GM19467 (cell line): ENCODE measurements around the gene NUDT14.

Experiments used
- ATAC-seq: cut with Tn5 transposase; IDR thresholded peaks from one replicate; pipeline ENCODE4 v1.9.1; 2021; ENCODE audit warnings: mild to moderate bottlenecking, moderate library complexity; ENCODE audit not compliant: unreplicated experiment

Gene NUDT14

DNA sequence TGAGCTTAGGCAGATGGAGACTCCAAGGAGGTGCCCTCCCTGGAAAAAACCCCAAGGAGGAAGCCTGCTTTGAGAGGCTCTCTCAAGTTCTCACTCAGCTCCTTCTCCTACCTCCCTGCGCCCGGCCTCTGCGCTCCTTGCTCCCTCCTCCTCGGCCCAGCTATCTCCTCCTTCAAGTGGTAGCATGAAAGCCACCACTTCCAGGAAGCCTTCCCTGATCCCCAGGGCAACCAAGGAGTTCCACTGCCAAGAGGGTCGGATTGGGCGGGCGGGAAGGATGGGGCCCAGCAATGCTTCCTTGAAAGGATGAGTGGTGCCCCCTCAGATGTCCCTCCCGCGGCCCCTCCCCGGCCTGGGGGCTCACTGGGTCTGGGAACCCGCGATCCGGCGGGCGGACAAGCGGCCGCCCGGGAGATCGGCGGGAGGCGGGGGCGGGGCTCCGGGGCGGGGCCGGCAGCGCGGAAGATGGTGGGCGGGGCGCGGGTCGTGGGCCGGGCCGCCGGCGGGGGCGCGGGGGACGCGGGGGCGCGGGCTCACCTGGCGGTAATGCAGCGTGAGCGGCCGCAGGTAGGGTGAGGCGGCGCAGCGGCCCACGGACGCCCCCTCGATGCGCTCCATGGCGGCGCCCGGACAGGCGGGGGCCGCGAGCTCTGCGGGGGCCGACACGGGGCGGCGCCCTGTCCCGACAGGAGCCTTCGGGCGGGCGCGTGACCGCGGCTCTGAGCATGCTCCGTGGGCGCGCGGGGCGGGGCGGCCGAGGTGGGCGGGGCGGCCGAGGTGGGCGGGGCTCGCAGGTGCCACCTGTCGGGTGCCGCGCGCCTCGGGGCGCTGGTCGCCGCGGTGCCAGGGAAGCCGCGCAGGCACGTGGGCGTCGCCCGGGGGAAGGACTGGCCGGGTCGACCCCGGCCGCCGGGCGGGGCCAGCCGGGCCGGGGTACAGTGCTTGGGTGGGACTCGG, at the start of gene NUDT14:
Gene NUDT14, minus strand, starts transcription at position 721 of the 957 bp plus-strand sequence. Its CDS starts 103 bp downstream, at position 618.
- peak; percentile 46 for ATAC-seq

DNA sequence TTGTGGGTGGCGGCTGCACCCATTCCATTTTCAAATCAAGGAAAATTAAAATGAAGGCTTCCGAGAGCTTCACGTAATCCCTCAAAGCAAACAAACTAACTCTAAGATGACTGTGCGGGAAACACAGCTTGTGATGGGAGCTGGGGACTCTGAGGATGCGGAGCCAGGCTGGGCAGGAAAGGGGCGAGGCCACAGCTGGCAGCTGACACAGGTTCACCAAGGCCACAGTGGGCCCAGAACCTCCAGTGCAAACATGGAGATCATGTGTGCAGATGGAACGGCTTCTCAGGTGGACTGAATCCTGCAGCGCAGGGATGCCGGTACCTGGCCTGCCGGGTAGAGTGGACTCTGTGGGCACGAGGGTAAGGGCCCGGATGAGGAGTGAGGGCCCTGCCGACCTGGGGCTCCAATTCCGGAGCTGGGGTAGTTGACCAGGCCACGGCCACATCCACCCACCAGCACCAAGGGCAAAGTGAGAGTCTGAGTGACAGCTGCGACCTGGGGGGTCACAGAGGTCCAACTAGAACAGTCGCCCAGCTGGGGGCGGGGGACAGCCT, 48.1 kb upstream of the NUDT14 start:
- no peak for ATAC-seq

DNA sequence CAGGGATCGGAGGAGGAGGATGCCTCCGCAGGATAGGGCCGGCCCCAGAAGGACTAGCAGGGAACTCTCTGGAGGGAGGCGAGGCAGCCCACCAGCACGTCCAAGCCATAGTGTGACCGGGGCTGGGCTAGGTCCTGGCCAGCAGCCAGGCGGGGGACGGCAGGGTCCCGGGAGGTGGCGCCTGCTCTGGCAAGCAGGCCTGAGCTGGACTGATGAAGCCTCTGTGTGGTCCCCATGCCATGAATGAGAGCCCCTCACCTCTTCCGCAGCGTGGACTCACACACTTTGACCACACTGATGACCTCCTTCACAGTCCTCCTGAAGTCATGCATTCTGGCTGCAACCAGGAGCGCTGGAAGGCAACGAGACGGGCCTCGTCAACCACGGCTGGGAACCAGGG, 47.5 kb upstream of the NUDT14 start:
- ATAC-seq, result no peak

DNA sequence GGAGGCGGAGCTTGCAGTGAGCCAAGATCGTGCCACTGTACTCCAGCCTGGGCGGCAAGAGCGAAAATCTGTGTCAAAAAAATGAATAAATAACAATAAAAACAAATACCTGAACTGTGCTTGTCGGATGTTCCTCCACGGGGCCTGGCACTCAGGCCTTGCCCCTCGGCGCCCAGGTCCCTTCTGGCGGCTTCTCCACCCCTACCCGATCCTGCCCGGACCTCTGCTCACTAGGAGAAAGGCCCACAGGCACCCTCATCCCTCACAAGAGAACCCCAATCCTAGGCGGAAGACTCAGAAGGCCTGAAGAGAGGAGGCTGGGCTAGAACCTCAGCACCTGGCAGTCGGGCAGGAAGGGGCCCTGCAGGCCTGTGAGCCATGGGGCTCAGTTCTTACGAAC, 46.2 kb upstream of the NUDT14 start:
- no peak for ATAC-seq

DNA sequence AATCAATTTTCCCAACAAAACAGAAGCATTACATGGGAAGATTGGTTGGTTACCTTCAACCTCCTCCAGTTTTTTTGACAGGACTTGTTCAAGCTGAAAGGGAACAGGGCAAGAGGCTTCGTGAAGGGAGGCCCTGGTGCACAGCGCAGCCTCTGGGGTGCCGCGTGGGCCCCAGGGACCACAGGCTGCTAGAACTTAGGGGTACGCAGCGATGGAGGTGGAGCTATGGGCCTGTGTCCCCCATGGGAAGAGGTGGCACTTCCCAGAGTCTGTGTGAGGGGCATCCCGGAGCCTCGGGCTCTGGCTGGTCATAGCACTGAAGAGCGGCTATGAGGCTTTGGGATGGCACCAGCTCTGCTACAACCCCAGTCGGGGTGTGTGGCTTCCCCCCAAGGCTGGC, 45.1 kb upstream of the NUDT14 start:
- ATAC-seq, result no peak

DNA sequence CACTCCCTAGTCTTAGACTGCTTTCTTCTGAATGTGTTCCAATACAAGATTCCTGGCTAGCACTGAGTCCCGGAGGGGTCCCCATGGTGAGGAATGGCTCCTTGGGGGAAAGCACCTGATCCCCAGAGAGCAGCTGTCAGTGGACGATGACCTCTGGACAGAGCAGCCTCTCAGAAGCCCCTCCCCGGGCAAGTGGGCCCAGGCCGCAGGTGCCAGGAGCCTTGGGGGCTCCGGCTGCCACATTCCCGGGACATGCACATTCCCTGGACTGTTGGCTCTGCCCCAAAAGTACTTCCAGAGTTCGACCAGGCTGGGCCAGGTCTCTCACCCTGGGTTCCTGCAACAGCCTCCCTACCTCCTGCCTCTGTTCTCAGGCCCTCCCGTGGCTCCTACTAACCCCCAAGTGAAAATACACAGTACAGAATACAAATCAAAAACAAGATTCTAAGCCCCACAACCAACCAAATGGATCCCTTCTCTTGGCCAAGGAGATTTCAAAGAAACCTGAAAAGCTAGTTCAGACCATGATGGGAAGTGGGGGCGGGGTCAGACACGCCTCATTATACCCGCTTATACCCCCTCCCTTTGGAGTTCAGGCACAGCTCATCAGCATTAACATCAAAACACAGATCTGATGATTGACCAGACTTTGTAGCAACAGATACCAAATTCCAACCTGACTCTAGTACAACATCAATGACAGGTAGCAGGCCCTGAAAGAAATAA, 43.9 kb upstream of the NUDT14 start:
- ATAC-seq, result no peak

DNA sequence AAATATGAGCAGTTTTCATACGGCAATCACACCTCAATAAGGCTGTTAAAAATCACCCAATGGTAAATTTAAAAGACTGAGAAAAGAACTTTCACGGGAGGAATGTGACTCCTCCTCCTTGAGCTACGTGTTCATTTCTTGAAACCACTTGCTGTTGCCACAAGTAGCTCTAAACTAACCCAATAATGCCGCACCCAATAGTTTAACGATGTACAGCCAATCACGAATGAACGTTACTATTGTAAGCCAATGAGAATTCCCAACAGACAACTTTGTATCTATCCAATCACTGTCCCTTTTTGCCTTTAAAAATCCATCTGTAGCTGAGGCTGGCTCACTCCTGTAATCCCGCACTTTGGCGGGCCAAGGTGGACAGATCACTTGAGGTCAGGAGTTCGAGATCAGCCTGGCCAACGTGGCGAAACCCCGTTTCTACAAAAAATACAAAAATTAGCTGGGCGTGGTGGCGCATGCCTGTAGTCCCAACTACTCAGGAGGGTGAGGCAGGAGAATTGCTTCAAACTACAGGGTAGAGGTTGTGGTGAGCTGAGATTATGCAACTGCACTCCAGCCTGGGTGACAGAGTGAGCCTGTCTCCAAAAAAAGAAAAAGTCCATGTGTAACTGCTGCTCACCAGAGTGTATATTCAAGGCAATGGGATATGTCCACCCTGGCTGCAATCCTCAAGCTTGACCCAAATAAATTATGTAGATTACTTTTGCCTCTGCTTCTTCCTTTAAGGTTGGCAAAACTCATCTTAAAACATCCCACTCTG, 42.8 kb upstream of the NUDT14 start:
- ATAC-seq, result no peak

DNA sequence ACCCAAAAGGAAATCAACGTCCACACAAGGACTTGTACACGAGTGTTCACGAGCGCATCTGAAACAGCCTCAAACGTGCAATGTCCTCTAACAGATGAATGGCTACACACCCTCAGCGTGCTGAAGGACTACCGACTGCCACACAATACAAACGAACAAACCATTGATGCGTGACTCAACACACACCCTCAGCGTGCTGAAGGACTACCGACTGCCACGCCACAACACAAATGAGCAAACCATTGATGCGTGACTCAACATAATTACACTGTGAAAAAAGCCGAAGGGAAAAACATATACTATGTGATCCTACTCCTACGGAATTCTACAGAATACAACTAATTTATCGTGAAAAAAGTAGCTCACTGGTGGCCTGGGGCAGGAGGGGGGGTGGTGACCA, 42.1 kb upstream of the NUDT14 start:
- ATAC-seq, result no peak

DNA sequence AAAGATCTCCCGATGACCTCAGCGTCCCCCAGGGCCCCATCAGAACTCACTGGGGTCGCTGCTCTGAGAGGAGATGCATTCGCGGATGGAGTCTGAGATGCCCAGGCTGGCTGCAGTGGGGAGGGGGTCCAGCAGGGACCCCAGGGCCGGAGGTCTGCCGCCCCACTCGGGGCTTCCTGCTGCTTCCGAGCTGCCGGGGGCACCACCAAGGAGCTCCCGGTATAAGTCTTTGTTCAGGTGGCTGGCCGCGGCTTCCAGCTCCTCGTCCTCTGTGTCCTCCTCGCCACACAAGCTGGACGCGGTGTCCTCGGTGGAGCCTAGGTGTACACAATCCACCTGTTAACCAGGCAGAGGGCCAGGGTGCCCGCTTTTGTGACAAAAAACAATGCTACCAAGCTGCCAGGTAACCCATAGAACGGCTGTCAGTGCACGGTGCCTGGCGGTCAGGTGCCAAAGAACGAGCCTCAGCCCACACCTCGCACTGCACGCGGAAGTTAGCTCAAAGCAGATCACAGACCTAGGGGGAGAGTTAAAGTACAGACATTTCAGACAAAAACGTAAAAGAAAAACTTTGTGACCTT, 40.6 kb upstream of the NUDT14 start:
- no peak for ATAC-seq

DNA sequence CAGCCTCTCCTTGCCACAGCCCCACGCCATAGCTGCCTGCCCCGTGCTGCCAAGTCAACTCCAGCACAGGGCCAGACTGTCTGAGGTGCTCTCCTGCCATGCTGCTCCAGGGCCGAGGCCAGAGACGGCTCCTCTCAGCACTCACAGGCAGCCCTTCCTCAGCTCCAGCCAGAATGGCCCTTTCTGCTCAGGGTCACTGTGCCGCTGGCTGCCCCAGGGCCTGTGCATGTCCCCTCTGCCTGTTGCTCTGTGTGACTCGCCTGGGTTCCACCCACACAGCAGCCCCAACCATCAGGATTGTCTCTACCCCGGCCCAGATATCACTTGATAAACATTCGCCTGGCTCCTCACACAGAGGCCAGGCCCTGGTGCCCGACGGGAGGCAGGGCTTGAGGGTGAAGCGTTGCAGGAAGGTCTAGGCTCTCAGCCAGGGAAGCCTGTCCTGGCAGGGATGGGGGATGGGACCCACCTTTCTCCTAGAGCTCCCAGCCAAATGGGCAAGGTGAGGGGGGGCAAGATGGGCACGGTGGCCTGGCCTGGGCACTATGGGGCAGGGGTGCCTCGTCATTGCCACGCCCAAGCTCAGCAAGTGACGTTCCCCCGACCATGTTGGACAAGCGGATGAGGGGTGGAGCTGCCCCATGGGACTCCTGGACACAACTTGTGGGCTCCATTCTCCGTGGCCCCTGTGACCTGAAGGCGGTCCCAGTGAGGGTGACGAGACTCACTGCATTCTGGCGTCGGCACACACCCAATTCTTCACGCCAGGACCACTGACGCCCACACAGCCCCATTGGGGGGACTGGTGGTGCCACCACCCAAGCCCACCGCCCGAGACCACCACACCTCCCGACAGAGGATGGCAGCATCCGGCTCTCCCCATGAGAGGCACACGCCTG, 39.8 kb upstream of the NUDT14 start:
- no peak for ATAC-seq

DNA sequence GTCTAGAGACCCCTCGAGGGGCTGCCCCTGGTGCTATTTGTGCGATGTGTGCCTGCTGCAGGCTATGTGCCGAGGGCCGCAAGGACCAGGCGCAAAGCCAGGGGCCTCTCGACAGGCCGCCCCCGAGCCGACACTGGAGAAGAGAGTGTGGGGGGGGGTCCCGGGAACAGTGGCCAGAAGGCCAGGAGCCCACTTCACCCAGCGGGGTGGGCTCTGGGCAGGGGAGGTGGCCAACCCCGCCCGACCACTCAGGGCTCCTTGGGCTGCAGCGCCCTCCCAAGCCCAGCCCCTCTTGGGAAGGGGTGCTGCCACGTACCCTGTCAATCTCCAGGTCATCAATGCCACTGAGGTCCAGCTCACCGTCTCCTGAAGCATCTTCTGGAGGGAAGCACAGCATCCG, 38.6 kb upstream of the NUDT14 start:
- no peak for ATAC-seq

DNA sequence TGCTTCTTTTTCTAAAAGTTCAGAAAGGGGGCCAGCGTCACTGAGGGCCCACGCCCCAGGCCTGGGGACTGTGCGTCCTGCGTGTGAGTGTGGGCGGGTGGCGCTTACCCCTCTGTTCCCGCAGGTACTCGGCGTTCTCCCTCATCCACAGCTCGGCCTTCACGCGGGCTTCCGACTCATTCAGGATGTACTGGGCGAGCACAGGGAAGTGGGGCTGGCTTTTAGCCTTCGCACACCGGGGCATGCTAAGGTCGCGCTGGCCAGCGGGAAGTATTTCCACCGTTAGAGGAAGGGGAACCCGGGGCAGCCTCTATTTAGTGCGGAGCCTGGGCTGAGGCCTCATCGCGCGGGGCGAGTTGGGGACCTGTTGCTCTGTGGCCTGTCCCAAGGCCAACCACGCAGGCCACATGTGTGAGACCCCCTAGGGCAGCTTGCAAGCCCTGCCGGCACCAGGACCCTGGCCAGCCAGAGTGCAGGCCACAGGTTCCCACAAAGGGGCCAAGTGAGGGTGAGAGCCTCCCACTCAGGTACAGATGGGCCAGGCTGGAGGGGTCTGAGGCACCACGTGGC, 38.0 kb upstream of the NUDT14 start:
- no peak for ATAC-seq

DNA sequence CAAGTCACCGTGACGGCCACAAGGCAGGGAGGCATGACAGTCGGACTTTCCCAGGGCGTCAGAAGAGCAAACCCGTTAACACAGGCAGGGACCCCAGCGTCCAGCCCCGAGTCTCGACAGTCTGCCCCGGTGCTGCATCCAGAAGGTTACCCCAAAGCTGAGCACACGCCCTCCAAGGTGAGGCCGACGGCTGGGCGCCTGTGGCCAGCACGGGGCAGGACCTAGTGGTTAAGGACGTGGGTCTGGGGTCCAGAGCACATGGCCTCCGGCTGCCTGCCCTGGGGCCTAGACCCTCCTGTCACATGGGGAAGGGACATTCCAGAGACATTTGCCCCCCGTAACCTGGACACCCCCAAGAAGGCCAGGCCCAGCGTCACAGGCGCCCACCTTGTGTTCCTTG, 37.5 kb upstream of the NUDT14 start:
- no peak for ATAC-seq

DNA sequence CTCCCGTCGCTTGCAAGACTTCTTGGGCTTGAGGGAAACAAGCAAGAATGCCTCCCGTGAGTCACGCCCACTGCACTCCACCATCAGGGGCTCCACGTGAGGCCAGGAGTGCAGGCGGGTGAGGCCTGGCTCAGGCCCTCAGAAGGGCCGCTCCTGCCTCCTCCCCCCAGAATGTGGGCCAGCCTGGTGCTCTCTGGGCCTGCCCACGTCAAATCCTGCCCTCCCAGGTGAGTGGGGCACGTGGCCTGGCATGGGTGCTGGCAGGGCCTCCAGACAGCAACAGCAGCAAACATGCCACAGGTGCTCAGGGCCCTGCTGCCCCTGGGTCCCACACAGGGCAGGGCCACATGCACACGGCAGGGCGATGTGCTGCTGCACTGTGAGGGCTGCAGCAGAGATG, 36.7 kb upstream of the NUDT14 start:
- no peak for ATAC-seq

DNA sequence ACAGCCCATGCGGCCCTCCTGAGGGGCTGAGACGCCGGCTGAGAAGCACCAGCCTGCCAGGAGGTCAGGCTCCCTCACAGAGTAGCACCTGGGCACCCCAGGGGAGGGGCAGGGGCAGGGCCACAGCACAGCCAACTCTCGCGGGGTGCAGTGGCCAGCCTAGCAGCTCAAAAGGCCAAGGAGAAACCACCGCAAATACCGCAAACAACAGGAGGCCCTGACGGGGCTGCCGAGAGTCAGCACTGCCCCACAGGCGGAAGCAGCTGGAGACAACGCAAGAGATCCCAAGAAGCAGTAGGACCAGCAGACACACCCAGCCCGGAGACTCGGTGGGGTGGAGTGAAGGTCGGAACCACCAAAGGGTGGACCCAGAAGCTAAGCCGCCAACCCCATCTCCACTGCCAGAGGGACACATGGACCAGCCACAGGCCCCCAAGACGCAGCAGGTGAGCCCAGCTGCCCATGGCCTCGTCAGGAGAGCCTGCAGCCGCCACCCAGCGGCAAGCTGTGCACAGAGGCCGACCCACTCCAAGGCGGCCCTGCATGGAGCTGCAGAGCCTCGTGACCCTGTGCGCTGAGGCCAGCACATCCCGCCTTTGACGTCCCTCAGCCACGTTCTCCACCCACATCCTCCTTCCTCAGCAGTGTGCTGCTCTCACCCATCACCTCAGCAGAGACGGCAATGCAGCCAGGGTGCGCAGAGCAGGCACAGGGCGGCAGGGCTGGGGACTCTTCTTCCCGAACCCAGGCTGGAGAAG, 35.6 kb upstream of the NUDT14 start:
- no peak for ATAC-seq

DNA sequence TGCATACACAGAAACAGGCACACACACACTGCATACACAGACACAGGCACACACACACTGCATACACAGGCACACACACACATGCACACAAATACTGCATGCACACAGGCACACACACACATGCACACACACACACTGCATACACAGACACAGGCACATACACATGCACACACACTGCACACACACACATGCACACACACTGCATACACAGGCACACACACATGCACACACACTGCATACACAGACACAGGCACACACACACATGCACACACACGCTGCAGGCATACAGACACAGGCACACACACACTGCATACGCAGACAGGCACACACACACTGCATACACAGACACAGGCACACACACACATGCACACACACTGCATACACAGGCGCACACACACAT, 34.5 kb upstream of the NUDT14 start:
- ATAC-seq, result no peak

DNA sequence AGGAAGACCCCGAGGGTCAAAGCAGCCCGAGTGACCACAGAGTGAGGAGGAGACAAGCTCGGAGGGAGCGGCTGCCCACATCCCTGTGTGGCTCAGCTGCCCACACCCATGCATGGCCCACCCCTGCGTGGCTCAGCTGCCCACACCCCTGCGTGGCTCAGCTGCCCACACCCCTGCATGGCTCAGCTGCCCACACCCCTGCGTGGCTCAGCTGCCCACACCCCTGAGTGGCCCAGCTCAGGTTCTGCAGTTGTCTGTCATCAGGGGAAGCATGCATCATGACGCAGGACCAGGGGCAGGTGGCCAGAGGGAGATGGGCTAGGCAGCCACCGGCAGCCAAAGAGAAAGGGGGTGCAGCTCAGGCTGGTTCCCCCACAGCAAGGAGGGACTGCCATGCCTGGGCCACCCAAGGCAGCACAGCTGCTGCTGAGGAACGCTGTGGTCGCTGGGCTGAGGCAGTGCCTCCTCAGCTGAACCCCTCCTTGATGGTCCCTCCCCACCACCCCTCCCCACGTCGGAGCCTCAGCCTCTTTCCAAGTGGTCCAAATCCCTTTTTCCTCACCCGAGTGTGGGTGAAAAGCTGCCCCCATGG, 33.3 kb upstream of the NUDT14 start:
- no peak for ATAC-seq

DNA sequence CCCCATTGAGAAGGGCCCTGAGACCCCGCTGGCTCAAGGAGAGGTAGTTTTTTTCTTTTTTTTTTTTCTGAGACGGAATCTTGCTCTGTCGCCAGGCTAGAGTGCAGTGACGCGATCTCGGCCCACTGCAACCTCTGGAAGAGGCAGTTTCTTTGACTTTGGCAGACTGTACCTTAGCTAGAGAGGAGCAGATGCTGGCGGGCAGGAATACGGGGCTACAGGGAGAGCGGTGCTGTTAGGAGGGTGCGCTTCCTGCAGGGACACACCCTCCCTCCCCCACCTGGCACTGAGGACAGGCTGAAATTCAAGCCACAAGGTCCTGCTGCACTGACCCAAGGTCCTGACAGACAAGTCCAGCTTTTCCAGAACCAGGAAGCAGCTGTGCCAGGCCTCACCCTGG, 32.2 kb upstream of the NUDT14 start:
- ATAC-seq, result no peak
